ENCODE data around the gene NFIX. TPM values are rescaled to one million over a fixed set of nuclear protein-coding genes. Genes with fewer than 3 reads are reported as not detected.

The NFIX gene
- total RNA-seq, 6 experiments from 2014 or later: 20.3 to 40.0 (median 26.7) TPM

- Histone ChIP-seq H3K9me3 (no peaks in the 10 kb centered on the region), H3K36me3 (no peaks in the 10 kb centered on the region), H3K4me3 (no peak overlapping the region), H3K4me1 (peaks cover 0 to 17% (median 8%) of the 10 kb centered on the region in 4 donors), H3K27me3 (no peaks in the 10 kb centered on the region), H3K27ac (peak overlapping the region in 1 of 3 donors; percentile 35)
- TF ChIP-seq CTCF (IDR thresholded peaks at IDR 0.05): no peak
- TF ChIP-seq POLR2A (IDR thresholded peaks at IDR 0.05): no peak
- intact Hi-C loops (cut with DNase I): no loop called here
- WGBS (ENCODE audit: insufficient coverage, low coverage, low lambda C conversion rate, missing lambda C conversion rate): 77% methylated on average over 6 of the region's 6 CpGs
- DNase-seq (no peak), ATAC-seq (no peak)
Measured at GRCh38 chr19:13127811-13128575, 132.7 kb downstream of the NFIX start.

- peaks cover 0 to 17% (median 8%) of the 10 kb centered on the region in 4 donors for H3K4me1 ChIP-seq
- peak; percentile 88 to 96 (median 92) for ATAC-seq
- H3K9me3 ChIP-seq: no peaks in the 10 kb centered on the region
Measured at GRCh38 chr19:13128583-13128982, 133.3 kb downstream of the NFIX start.

GRCh38 chr19:13129384-13129783, 134.1 kb downstream of the NFIX start:
- Histone ChIP-seq H3K4me1 (peaks cover 0 to 17% (median 8%) of the 10 kb centered on the region in 4 donors), H3K27me3 (no peaks in the 10 kb centered on the region), H3K27ac (no peak overlapping the region), H3K4me3 (no peak overlapping the region), H3K36me3 (no peaks in the 10 kb centered on the region), H3K9me3 (no peaks in the 10 kb centered on the region)
- intact Hi-C loops (cut with DNase I): no loop called here
- TF ChIP-seq CTCF (IDR thresholded peaks at IDR 0.05) (no peak), POLR2A (IDR thresholded peaks at IDR 0.05) (no peak)
- DNase-seq: no peak
- no peak for ATAC-seq
- 100% methylated on average over 2 of the region's 9 CpGs for WGBS (ENCODE audit: insufficient coverage, low coverage, low lambda C conversion rate, missing lambda C conversion rate)

More at GRCh38 chr19:13128583-13128982, 133.3 kb downstream of the NFIX start:
- intact Hi-C loops (cut with DNase I): no loop called here
- Histone ChIP-seq H3K4me3 (no peak overlapping the region), H3K27me3 (no peaks in the 10 kb centered on the region), H3K36me3 (no peaks in the 10 kb centered on the region), H3K27ac (peak overlapping the region in 2 of 3 donors; percentile 28 to 35)
- WGBS (ENCODE audit: insufficient coverage, low coverage, low lambda C conversion rate, missing lambda C conversion rate): no CpG with 5 or more reads among the region's 1 CpG
- TF ChIP-seq POLR2A (IDR thresholded peaks at IDR 0.05) (no peak), CTCF (IDR thresholded peaks at IDR 0.05) (no peak)
- DNase-seq: peak; percentile 49 to 82 (median 73)

GRCh38 chr19:13130886-13131490, 135.7 kb downstream of the NFIX start:
- Histone ChIP-seq H3K27ac (no peak overlapping the region), H3K9me3 (no peaks in the 10 kb centered on the region), H3K27me3 (no peaks in the 10 kb centered on the region), H3K36me3 (peaks cover 0 to 2% (median 0%) of the 10 kb centered on the region in 4 donors), H3K4me3 (no peak overlapping the region), H3K4me1 (peaks cover 0 to 17% (median 8%) of the 10 kb centered on the region in 4 donors)
- intact Hi-C loops (cut with DNase I): no loop called here
- DNase-seq (no peak), ATAC-seq (no peak)
- WGBS (ENCODE audit: insufficient coverage, low coverage, low lambda C conversion rate, missing lambda C conversion rate): no CpG with 5 or more reads among the region's 3 CpGs
- TF ChIP-seq POLR2A (IDR thresholded peaks at IDR 0.05) (no peak), CTCF (IDR thresholded peaks at IDR 0.05) (no peak)
